Neural progenitor cell (in vitro differentiated cells): ENCODE measurements around the gene FYB1. TPM values are rescaled to one million over a fixed set of nuclear protein-coding genes. Genes with fewer than 3 reads are reported as not detected.

ENCODE experiments used
- DNase-seq: peaks from one replicate; pipeline ENCODE4 v3.0.0-alpha.2; 2016; ENCODE audit warnings: low spot score
- H2AFZ ChIP-seq: fragments of 200-600 bp; sonication (generic); replicated peaks from 2 replicates; pipeline ENCODE4 v1.6.1; 2016; ENCODE audit warnings: antibody characterized with exemption
- H3F3A ChIP-seq: fragments of 200-600 bp; sonication (generic); 2 replicates; pipeline ENCODE4 v1.6.1; 2016; ENCODE audit warnings: antibody characterized with exemption, low read depth
- H3K27ac ChIP-seq: fragments of 200-600 bp; sonication (generic); 2 replicates; pipeline ENCODE4 v1.5.1; 2016; ENCODE audit warnings: mild to moderate bottlenecking
- H3K27me3 ChIP-seq: fragments of 200-600 bp; sonication (generic); 2 replicates; pipeline ENCODE4 v1.6.1; 2016; ENCODE audit warnings: mild to moderate bottlenecking, moderate library complexity
- H3K36me3 ChIP-seq: fragments of 200-600 bp; sonication (generic); 2 replicates; pipeline ENCODE4 v1.5.1; 2016
- H3K4me1 ChIP-seq: fragments of 200-600 bp; sonication (generic); 2 replicates; pipeline ENCODE4 v1.6.1; 2016; ENCODE audit warnings: mixed run types
- H3K4me2 ChIP-seq: fragments of 200-600 bp; sonication (generic); 2 replicates; pipeline ENCODE4 v1.6.1; 2016
- H3K4me3 ChIP-seq: fragments of 200-600 bp; sonication (generic); 2 replicates; pipeline ENCODE4 v1.5.1; 2016
- H3K79me2 ChIP-seq: fragments of 200-600 bp; sonication (generic); 2 replicates; pipeline ENCODE4 v1.6.1; 2016; ENCODE audit warnings: low read depth
- H3K9ac ChIP-seq: fragments of 200-600 bp; sonication (generic); 2 replicates; pipeline ENCODE4 v1.6.1; 2016
- H3K9me3 ChIP-seq: fragments of 200-600 bp; sonication (generic); 2 replicates; pipeline ENCODE4 v1.5.1; 2016; ENCODE audit warnings: low read depth
- H4K20me1 ChIP-seq: fragments of 200-600 bp; sonication (generic); 2 replicates; pipeline ENCODE4 v1.6.1; 2016; ENCODE audit warnings: low read depth
- H3K27ac Mint-ChIP-seq: 3 replicates; pipeline ENCODE4 v1.8.0; 2021; ENCODE audit warnings: mixed read lengths
- H3K27me3 Mint-ChIP-seq: 2 replicates; pipeline ENCODE4 v1.8.0; 2022; ENCODE audit warnings: low read depth, mild to moderate bottlenecking, inconsistent platforms, moderate library complexity, mixed read lengths; ENCODE audit not compliant: insufficient read depth
- H3K36me3 Mint-ChIP-seq: 3 replicates; pipeline ENCODE4 v1.8.0; 2021; ENCODE audit warnings: mixed read lengths
- H3K4me1 Mint-ChIP-seq: 3 replicates; pipeline ENCODE4 v1.8.0; 2021; ENCODE audit warnings: mixed read lengths
- H3K4me3 Mint-ChIP-seq: 3 replicates; pipeline ENCODE4 v1.8.0; 2021; ENCODE audit warnings: mild to moderate bottlenecking, moderate library complexity, mixed read lengths
- H3K9me3 Mint-ChIP-seq: 3 replicates; pipeline ENCODE4 v1.8.0; 2020; ENCODE audit warnings: mixed read lengths
- CTCF ChIP-seq: fragments of 200-600 bp; sonication (generic); IDR thresholded peaks from 2 replicates; pipeline ENCODE4 v1.5.1; 2017; ENCODE audit warnings: antibody characterized with exemption, mild to moderate bottlenecking
- EZH2 ChIP-seq: fragments of 200-600 bp; sonication (generic); IDR thresholded peaks from 2 replicates; pipeline ENCODE4 v1.6.1; 2017; ENCODE audit warnings: antibody characterized with exemption, mild to moderate bottlenecking, moderate library complexity
- EZH2phosphoT487 ChIP-seq: fragments of 200-600 bp; sonication (generic); IDR thresholded peaks from 2 replicates; pipeline ENCODE4 v1.6.1; 2017; ENCODE audit warnings: antibody characterized with exemption
- total RNA-seq: library from RNA; depleted of rRNA; stranded (reverse); fragments of >200 nt; gene quantifications from 2 replicates; pipeline ENCODE4 v1.2.3, GENCODE V29; 2015; ENCODE audit warnings: low replicate concordance

Gene FYB1
- total RNA-seq, 1 donor from 2014 or later: not detected

GRCh38 chr5:39201781-39202596, 17.4 kb downstream of the FYB1 start:
- Histone ChIP-seq H3K9me3 (no peaks in the 10 kb centered on the region), H3K4me1 (no peaks in the 10 kb centered on the region), H3K4me3 (no peak overlapping the region), H3K79me2 (no peaks in the 10 kb centered on the region), H3K36me3 (no peaks in the 10 kb centered on the region), H3K9ac (no peak overlapping the region), H2AFZ (no peak overlapping the region), H3F3A (no peaks in the 10 kb centered on the region), H3K4me2 (no peak overlapping the region), H3K27ac (no peak overlapping the region), H4K20me1 (no peaks in the 10 kb centered on the region), H3K27me3 (no peaks in the 10 kb centered on the region)
- DNase-seq: no peak
- no peak overlapping the region for H3K4me3 Mint-ChIP-seq
- H3K9me3 Mint-ChIP-seq: no peaks in the 10 kb centered on the region
- H3K27me3 Mint-ChIP-seq: no peaks in the 10 kb centered on the region
- no peaks in the 10 kb centered on the region for H3K36me3 Mint-ChIP-seq
- H3K4me1 Mint-ChIP-seq: peaks cover 4% of the 10 kb centered on the region
- TF ChIP-seq EZH2 (no peak), CTCF (no peak), EZH2phosphoT487 (no peak)
- H3K27ac Mint-ChIP-seq: no peak overlapping the region

- peaks cover 4% of the 10 kb centered on the region for H3K4me1 Mint-ChIP-seq
- TF ChIP-seq EZH2 (no peak), CTCF (peak; percentile 11), EZH2phosphoT487 (no peak)
- H3K4me2 ChIP-seq: no peak overlapping the region
- H3K9ac ChIP-seq: no peak overlapping the region
- H3K79me2 ChIP-seq: no peaks in the 10 kb centered on the region
- H3K9me3 ChIP-seq: no peaks in the 10 kb centered on the region
- no peak for DNase-seq
- no peak overlapping the region for H2AFZ ChIP-seq
- no peaks in the 10 kb centered on the region for H3K36me3 ChIP-seq
- H3K4me1 ChIP-seq: no peaks in the 10 kb centered on the region
- no peaks in the 10 kb centered on the region for H3K9me3 Mint-ChIP-seq
- H3K27ac ChIP-seq: no peak overlapping the region
- no peaks in the 10 kb centered on the region for H3K27me3 Mint-ChIP-seq
- no peak overlapping the region for H3K4me3 ChIP-seq
- H3K36me3 Mint-ChIP-seq: no peaks in the 10 kb centered on the region
- H3K27ac Mint-ChIP-seq: no peak overlapping the region
- no peaks in the 10 kb centered on the region for H3K27me3 ChIP-seq
- H3F3A ChIP-seq: no peaks in the 10 kb centered on the region
- no peaks in the 10 kb centered on the region for H4K20me1 ChIP-seq
- no peak overlapping the region for H3K4me3 Mint-ChIP-seq
These were observed 18.1 kb downstream of the FYB1 start for GRCh38 chr5:39201160-39201780.

GRCh38 chr5:39200081-39200480, 19.3 kb downstream of the FYB1 start:
- H3K9me3 ChIP-seq: no peaks in the 10 kb centered on the region
- no peak overlapping the region for H3K27ac ChIP-seq
- H3K36me3 ChIP-seq: no peaks in the 10 kb centered on the region
- no peaks in the 10 kb centered on the region for H3F3A ChIP-seq
- Mint-ChIP-seq H3K4me3 (no peak overlapping the region), H3K27me3 (no peaks in the 10 kb centered on the region), H3K36me3 (no peaks in the 10 kb centered on the region), H3K4me1 (peaks cover 4% of the 10 kb centered on the region), H3K27ac (no peak overlapping the region), H3K9me3 (no peaks in the 10 kb centered on the region)
- DNase-seq: no peak
- H3K79me2 ChIP-seq: no peaks in the 10 kb centered on the region
- no peaks in the 10 kb centered on the region for H3K27me3 ChIP-seq
- H3K4me1 ChIP-seq: no peaks in the 10 kb centered on the region
- no peak overlapping the region for H3K9ac ChIP-seq
- no peak overlapping the region for H3K4me2 ChIP-seq
- no peaks in the 10 kb centered on the region for H4K20me1 ChIP-seq
- TF ChIP-seq CTCF (no peak), EZH2phosphoT487 (no peak), EZH2 (no peak)
- no peak overlapping the region for H3K4me3 ChIP-seq
- no peak overlapping the region for H2AFZ ChIP-seq
